T-helper 1 cell treated with Interleukin-12 subunit alpha and Interleukin-12 subunit beta and Interleukin-4 antibody, amounts not matched to agents 30 μg/mL and 1 μg/mL, for 36 hours (primary cell): ENCODE data around the gene FCF1.

Source experiments
- H3K27ac Mint-ChIP-seq: one replicate; pipeline ENCODE4 v1.8.0; 2021; ENCODE audit warnings: mild to moderate bottlenecking, mixed read lengths
- H3K27me3 Mint-ChIP-seq: one replicate; pipeline ENCODE4 v1.8.0; 2021; ENCODE audit warnings: low read depth, mixed read lengths
- H3K36me3 Mint-ChIP-seq: one replicate; pipeline ENCODE4 v1.8.0; 2021; ENCODE audit warnings: low read depth, mixed read lengths
- H3K4me1 Mint-ChIP-seq: one replicate; pipeline ENCODE4 v1.8.0; 2021; ENCODE audit warnings: low read depth, mixed read lengths
- H3K4me3 Mint-ChIP-seq: one replicate; pipeline ENCODE4 v1.8.0; 2021; ENCODE audit warnings: mild to moderate bottlenecking, moderate library complexity, mixed read lengths
- H3K9me3 Mint-ChIP-seq: one replicate; pipeline ENCODE4 v1.8.0; 2021; ENCODE audit warnings: mixed read lengths

Gene FCF1, protein sequence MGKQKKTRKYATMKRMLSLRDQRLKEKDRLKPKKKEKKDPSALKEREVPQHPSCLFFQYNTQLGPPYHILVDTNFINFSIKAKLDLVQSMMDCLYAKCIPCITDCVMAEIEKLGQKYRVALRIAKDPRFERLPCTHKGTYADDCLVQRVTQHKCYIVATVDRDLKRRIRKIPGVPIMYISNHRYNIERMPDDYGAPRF

DNA sequence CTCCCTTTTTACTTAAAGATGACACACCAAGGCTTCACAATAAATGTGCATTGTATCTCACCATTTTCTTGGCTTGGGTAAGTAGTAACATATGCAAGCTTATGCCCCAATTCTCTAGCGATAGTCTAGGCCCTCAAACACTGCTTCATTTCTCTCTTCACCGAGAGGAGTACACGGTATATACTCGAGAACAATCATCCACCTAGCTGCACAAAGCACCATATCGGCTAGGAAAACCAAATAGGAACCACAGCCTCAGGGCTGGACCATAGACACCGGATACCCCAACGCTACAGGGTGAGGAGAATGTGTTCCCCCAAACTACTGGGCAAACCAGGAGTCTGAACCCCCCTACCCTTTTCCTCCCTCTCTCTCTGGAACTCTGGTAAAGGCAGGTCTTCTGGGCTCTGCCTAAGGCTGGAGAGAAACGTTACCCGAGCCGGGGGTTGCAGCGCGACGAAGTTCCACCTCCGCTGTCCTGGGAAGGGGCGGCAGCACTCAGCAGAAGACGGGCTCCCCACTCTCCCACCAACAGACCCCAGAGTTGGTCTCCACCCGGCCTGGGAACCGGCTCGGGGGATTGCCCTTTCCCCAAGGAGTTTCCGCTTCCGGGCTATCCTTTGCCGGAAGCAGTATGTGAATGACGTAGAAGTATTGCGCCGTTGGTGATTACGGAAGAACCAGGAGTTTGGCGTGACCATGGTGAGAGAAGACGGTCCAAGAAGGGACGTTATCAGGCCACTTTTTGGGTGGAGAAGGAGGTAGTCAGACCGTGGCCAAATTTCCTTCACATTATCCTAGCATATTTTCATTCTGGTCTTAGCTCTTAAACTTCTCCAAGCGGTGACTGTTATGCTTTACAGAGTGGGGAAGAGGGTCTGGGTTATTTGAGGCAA lies at the start of gene FCF1, which contains the start of gene AREL1:
Gene FCF1 (plus strand): TSS at position 646 of the 896 bp plus-strand sequence. CDS start 54 bp downstream, at position 700.
Gene AREL1 (minus strand): TSS at position 582 of the 896 bp plus-strand sequence. CDS start 27,465 bp downstream, outside the sequence.
- peak within 1 kb of the TSS; percentile 95 for H3K27ac Mint-ChIP-seq
- H3K4me3 Mint-ChIP-seq, result peak within 1 kb of the TSS; percentile 95
- H3K36me3 Mint-ChIP-seq, result peaks cover 23% of the 10 kb centered on the region
- H3K9me3 Mint-ChIP-seq, result no peaks in the 10 kb centered on the region
- H3K27me3 Mint-ChIP-seq, result no peaks in the 10 kb centered on the region
- H3K4me1 Mint-ChIP-seq, result peaks cover 37% of the 10 kb centered on the region

DNA sequence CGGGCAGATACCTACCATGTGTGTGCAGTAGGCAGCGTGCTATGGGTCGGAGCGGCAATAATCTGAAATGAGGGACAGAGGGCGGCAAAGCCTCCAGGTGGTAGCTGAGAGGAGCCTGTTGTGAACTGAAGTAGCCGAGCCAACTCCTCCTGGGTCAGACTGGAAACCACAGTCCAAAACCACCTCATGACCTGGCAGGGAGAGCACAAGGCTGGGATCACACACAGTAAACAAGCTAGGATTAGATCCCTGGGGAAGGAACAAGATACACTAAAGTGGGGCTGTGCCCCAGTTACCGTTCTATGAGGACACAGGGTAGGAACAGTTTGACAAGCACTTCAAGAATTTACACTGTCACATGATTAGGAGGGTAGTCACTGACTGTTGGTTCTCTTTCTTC lies 49.1 kb upstream of the FCF1 start:
- no peak overlapping the region for H3K27ac Mint-ChIP-seq
- H3K4me1 Mint-ChIP-seq, result peaks cover 7% of the 10 kb centered on the region
- H3K9me3 Mint-ChIP-seq, result no peaks in the 10 kb centered on the region
- peaks cover 40% of the 10 kb centered on the region for H3K36me3 Mint-ChIP-seq
- H3K4me3 Mint-ChIP-seq, result no peak overlapping the region
- no peaks in the 10 kb centered on the region for H3K27me3 Mint-ChIP-seq

DNA sequence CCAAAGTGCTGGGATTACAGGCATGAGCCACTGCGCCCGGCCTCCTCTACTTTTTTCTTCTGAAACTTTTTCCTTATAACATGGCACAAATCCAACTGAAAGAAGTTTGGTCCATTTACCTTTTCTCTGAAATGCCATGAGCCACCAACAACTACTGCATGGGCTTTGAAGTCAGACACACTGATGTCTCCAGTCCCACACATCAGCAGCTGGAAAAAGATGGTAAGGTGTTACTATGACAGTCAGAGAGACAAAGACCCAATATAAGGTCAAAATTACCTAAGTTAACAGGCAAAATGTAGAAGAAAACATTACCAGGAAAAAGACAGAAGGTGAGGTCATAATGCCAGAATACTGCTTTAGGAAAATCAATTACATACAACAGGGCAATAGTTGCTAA lies 48.2 kb upstream of the FCF1 start:
- no peak overlapping the region for H3K4me3 Mint-ChIP-seq
- H3K4me1 Mint-ChIP-seq, result peaks cover 7% of the 10 kb centered on the region
- H3K27ac Mint-ChIP-seq, result no peak overlapping the region
- peaks cover 46% of the 10 kb centered on the region for H3K36me3 Mint-ChIP-seq
- H3K27me3 Mint-ChIP-seq, result no peaks in the 10 kb centered on the region
- no peaks in the 10 kb centered on the region for H3K9me3 Mint-ChIP-seq

DNA sequence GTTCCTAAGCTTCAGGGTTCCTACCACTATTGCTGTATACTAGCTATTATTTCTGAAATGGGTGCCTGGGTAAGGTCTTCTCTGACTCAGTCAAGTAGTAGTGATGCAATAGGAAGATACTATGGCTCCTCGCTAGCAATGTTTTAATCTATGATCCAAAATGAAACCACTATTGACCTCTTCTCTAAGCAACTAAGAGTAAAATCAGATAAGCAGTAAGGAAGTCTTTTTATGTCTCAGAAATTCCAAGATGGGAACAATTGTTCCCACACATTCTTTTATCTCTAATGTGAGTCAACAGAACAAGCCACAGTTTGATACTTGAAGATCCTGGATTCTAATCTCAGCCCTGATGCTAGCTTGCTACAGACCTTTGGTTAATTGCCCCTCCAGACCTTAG lies 45.2 kb upstream of the FCF1 start:
- Mint-ChIP-seq H3K27me3 (no peaks in the 10 kb centered on the region), H3K4me1 (peaks cover 7% of the 10 kb centered on the region), H3K36me3 (peaks cover 57% of the 10 kb centered on the region), H3K27ac (no peak overlapping the region), H3K4me3 (no peak overlapping the region), H3K9me3 (no peaks in the 10 kb centered on the region)

DNA sequence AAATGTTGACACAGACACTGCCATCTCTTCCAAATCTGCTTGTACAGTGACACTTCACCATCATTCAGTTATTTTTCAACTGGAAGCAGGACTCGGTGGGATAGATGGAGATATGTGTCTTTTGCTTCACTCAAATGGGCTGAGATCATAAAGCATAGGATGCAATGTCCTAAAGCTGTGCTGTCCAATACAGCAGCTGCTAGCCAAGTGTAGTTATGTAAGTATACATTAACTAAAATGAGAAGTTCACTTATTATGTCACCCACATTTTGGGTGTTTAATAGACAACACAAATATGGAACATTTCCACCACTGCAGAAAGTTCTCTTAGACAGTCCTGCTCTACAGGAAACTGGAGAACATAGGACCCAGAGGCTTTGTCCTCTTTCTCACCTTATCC lies 43.7 kb upstream of the FCF1 start:
- no peaks in the 10 kb centered on the region for H3K27me3 Mint-ChIP-seq
- H3K36me3 Mint-ChIP-seq, result peaks cover 49% of the 10 kb centered on the region
- H3K4me1 Mint-ChIP-seq, result peaks cover 7% of the 10 kb centered on the region
- no peak overlapping the region for H3K27ac Mint-ChIP-seq
- H3K4me3 Mint-ChIP-seq, result no peak overlapping the region
- no peaks in the 10 kb centered on the region for H3K9me3 Mint-ChIP-seq

DNA sequence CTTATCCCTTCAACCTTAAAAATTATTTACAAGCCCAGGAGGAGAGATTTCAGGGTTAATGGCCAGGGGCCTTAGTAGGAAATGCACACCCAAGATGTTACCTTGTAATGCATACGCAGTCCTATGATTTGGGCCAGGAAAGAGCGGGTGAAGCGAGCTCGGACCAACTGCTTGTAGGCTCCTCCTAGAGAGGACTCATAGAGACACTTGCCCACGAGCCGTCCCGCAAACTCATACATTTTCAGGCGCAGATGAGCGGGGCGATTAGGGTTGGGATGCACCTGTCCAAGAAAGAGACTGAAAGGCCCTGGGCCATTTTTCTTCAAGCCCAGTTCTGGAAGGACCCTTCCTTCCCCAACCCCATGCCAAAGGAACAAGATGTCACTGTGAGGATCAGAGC lies 43.1 kb upstream of the FCF1 start:
- peaks cover 48% of the 10 kb centered on the region for H3K36me3 Mint-ChIP-seq
- no peaks in the 10 kb centered on the region for H3K27me3 Mint-ChIP-seq
- H3K27ac Mint-ChIP-seq, result no peak overlapping the region
- H3K9me3 Mint-ChIP-seq, result no peaks in the 10 kb centered on the region
- no peak overlapping the region for H3K4me3 Mint-ChIP-seq
- peaks cover 7% of the 10 kb centered on the region for H3K4me1 Mint-ChIP-seq

DNA sequence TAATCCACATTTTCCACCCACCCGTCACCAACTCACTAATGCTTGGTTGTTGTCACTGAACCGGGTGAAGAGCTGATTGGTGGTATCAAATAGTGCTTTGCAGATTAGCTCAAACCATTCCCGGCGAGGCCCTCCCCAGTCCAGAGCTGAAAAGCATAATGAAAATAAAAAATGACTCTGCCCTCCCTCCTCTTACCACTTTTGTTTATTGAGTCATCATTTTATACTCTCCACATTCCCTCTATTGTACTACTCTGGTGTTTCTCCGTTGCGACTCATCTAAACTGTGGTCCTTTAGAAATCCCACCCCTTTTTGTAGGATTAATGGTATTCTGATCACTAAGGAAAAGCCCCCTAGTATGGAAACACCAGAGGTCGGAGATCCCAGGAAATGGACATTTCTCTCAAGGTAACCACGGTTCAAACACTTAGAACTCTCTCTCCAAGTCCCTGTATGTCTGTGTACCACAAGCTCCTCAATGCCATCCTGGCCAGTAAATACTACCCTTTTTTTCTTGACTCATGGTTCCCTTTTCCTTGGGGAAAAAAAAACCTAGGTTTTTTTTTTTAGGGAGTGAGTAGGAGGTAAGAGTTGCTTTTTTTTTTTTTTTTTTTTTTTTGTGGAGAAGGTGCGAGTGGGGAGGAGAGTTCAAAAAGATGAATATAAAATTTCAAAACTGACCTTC lies 42.1 kb upstream of the FCF1 start:
- no peak overlapping the region for H3K4me3 Mint-ChIP-seq
- H3K27ac Mint-ChIP-seq, result no peak overlapping the region
- H3K9me3 Mint-ChIP-seq, result no peaks in the 10 kb centered on the region
- H3K4me1 Mint-ChIP-seq, result peaks cover 7% of the 10 kb centered on the region
- no peaks in the 10 kb centered on the region for H3K27me3 Mint-ChIP-seq
- peaks cover 45% of the 10 kb centered on the region for H3K36me3 Mint-ChIP-seq

DNA sequence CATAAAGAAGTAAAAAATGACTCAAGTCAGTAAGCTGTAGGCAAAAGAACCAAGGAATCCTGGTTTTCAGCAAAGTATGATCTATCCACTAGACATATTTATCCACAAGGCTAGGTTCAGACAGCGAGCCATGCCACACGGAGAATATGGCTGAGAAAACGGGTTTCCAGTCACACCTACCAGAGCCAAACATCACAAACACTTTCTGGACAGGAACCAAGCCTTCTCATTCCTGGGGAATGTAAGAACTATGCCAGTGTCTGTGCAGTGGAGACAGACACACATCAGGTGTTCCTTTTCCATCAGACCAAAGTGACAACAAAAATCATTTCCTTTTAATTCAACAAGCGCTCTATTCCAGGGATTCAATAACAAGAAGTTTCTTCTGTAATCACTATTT lies 41.2 kb upstream of the FCF1 start:
- Mint-ChIP-seq H3K4me3 (no peak overlapping the region), H3K4me1 (peaks cover 7% of the 10 kb centered on the region), H3K27ac (no peak overlapping the region), H3K9me3 (no peaks in the 10 kb centered on the region), H3K36me3 (peaks cover 47% of the 10 kb centered on the region), H3K27me3 (no peaks in the 10 kb centered on the region)

DNA sequence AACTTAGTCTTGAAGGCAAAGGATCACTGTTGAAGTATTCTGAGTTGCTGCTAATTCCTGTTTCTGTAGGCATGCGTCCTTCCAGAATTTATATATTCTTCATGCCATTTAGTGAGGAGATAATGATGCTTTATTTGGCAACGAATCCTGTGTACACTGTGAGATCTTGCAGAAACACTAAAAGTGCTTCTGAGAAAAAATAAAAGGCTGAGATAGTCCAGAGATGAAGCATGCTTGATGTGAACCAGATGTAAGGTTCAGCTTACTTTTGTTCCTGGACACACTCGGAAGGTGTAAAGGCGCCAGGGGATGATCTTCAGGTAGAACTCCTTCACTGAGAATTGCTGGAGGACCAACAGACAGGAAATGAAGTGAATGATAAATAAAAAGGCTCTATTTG lies 39.2 kb upstream of the FCF1 start:
- no peaks in the 10 kb centered on the region for H3K9me3 Mint-ChIP-seq

DNA sequence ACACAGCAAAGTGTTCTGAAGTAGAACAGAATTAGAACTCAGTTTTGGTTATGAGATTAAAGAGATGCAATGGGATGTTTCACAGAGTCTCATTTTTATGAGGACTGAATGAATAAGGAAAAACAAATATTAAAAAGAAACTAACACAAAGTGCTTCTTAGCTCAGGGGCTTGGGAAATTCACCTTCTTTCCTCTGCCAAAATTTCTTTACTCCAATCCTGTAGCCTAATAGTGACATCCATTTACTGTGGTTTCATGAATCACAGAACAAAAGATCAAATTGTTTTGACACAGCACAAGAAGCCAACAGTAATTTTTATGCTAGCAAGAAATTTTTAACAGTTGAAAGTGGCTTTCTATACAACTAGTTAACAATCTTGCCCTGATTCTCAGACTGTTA lies 37.7 kb upstream of the FCF1 start:
- Mint-ChIP-seq H3K36me3 (peaks cover 29% of the 10 kb centered on the region), H3K4me1 (no peaks in the 10 kb centered on the region), H3K27ac (no peak overlapping the region), H3K27me3 (no peaks in the 10 kb centered on the region), H3K9me3 (no peaks in the 10 kb centered on the region), H3K4me3 (no peak overlapping the region)

More for the DNA sequence above, 39.2 kb upstream of the FCF1 start:
- H3K27ac Mint-ChIP-seq, result no peak overlapping the region
- H3K36me3 Mint-ChIP-seq, result peaks cover 37% of the 10 kb centered on the region
- H3K4me1 Mint-ChIP-seq, result no peaks in the 10 kb centered on the region
- H3K4me3 Mint-ChIP-seq, result no peak overlapping the region
- no peaks in the 10 kb centered on the region for H3K27me3 Mint-ChIP-seq

DNA sequence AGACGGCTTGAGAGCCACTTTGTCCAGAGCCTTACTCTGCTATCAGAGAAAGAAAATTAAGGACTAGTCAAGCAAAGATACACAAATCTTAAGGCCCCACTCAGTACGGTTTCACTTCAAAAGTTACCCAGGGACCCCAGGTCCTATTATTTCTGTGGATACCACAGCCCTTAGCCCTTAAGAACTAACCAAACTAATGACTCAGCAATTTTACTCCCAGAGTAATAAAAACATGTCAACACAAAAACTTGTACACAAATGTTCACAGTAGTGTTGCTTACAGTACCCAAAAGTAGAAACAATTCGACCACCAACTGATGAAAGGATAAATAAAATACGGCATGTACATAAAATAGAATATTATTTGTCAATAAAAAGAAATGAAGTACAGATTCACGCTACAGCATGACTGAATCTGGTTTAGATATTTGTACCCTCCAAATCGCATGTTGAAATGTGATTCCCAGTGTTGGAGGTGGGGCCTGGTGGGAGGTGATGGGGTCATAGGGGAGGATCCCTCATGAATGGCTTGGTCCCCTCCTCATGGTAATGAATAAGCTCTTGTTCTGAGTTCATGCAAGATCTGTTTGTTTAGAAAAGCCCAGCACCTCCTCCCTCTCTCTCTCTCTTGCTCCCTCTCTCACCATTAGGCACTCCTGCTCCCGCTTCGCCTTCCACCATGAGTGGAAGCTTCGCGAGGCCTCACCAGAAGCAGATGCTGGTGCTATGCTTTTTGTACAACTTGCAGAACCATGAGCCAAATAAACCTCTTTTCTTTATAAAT lies 30.6 kb upstream of the FCF1 start:
- no peak overlapping the region for H3K4me3 Mint-ChIP-seq
- no peaks in the 10 kb centered on the region for H3K27me3 Mint-ChIP-seq
- peaks cover 12% of the 10 kb centered on the region for H3K4me1 Mint-ChIP-seq
- no peaks in the 10 kb centered on the region for H3K9me3 Mint-ChIP-seq
- no peak overlapping the region for H3K27ac Mint-ChIP-seq
- H3K36me3 Mint-ChIP-seq, result peaks cover 25% of the 10 kb centered on the region

DNA sequence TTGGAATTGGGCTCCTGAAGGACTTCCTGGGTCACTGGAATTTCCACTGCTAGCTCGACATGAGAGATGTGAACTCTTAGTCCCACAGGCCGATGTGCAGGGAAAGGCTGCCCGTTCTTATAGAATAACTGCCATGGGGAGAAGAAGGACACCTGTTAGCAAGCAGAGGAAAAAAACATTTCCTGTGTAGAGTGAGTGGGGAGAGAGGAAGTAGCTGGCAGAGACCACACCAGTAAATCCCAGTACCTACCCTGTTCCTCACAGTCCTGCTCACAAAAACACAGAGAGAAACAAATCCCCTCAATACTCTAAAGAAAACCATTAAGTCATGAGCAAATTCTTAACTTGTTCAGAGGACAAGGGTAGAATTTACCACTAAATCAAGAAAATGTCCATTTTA lies 29.5 kb upstream of the FCF1 start:
- Mint-ChIP-seq H3K4me3 (no peak overlapping the region), H3K36me3 (peaks cover 27% of the 10 kb centered on the region), H3K4me1 (peaks cover 12% of the 10 kb centered on the region), H3K9me3 (no peaks in the 10 kb centered on the region), H3K27me3 (no peaks in the 10 kb centered on the region), H3K27ac (no peak overlapping the region)

DNA sequence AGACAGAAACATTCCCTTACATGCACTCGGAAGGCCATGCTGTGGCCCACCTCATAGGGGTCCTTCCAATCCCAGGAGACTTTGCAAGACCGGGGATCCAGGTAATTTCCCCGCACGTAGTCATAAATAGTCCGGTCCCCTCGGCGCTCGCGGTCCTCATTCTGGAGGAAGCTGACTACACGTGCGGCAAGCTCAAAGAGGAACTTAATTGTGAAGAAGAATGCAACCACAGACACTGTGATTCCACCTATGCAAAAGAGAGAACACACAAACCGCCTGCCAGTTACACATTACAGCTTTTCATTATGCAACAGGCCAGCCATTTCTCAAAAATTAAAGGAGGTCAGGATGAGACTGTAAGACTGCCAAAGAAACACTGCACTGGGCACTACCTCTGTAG lies 28.5 kb upstream of the FCF1 start:
- Mint-ChIP-seq H3K36me3 (peaks cover 31% of the 10 kb centered on the region), H3K4me1 (peaks cover 12% of the 10 kb centered on the region), H3K27ac (no peak overlapping the region)

DNA sequence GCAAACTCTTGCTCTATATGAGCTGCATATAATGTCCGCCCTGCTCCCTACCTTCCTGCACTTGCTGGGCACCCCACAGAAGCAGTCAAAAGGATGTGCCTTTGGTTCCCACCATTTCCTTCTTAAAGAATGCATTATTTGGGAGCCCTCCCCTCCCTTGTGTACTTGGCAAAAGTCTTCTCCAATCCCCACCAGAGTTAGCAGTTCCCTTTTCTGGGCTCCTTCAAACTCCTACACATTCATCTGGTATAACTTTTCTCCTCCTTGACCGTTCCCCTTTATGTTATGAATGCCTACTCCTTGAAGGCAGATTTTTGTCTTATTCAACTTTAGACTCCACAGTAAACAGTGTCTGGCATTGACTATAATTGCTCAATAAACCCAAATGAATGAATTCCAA lies 27.9 kb upstream of the FCF1 start:
- Mint-ChIP-seq H3K4me3 (no peak overlapping the region), H3K4me1 (peaks cover 12% of the 10 kb centered on the region), H3K9me3 (no peaks in the 10 kb centered on the region), H3K27ac (no peak overlapping the region), H3K27me3 (no peaks in the 10 kb centered on the region), H3K36me3 (peaks cover 31% of the 10 kb centered on the region)

More for the DNA sequence above, 28.5 kb upstream of the FCF1 start:
- no peaks in the 10 kb centered on the region for H3K27me3 Mint-ChIP-seq
- H3K4me3 Mint-ChIP-seq, result no peak overlapping the region
- no peaks in the 10 kb centered on the region for H3K9me3 Mint-ChIP-seq
